ENCODE data around the gene LRRC4C. TPM values are rescaled to one million over a fixed set of nuclear protein-coding genes. Genes with fewer than 3 reads are reported as not detected.

LRRC4C gene
- total and polyA plus RNA-seq, 2 experiments from 2014 or later, result 0.35 to 1.1 TPM

GRCh38 chr11:40161854-40162410 lies 1297.5 kb downstream of the LRRC4C start:
- DNase-seq (ENCODE audit: low spot score), result no peak
- no peak overlapping the region for H3K4me3 Mint-ChIP-seq
- Histone ChIP-seq H3F3A (replicated peaks; ENCODE audit: low read depth) (no peaks in the 10 kb centered on the region), H3K4me1 (ENCODE audit: insufficient read depth) (no peaks in the 10 kb centered on the region), H3K36me3 (ENCODE audit: insufficient read depth) (no peaks in the 10 kb centered on the region), H4K20me1 (replicated peaks; ENCODE audit: insufficient read depth) (no peaks in the 10 kb centered on the region), H3K4me2 (no peak overlapping the region), H3K4me3 (no peak overlapping the region), H3K27me3 (ENCODE audit: insufficient read depth) (no peaks in the 10 kb centered on the region), H3K9me2 (ENCODE audit: insufficient read depth) (no peaks in the 10 kb centered on the region), H2AFZ (no peak overlapping the region), H3K79me2 (replicated peaks; ENCODE audit: insufficient read depth) (no peaks in the 10 kb centered on the region), H3K27ac (ENCODE audit: low read depth) (no peak overlapping the region)
- no peaks in the 10 kb centered on the region for H3K27me3 Mint-ChIP-seq (ENCODE audit: insufficient read depth, low read depth, poor library complexity)
- no peaks in the 10 kb centered on the region for H3K4me1 Mint-ChIP-seq
- no peak for ATAC-seq
- peaks cover 10% of the 10 kb centered on the region; the same call in 2 of the 3 replicates for H3K9me3 Mint-ChIP-seq
- H3K36me3 Mint-ChIP-seq (ENCODE audit: low read depth), result no peaks in the 10 kb centered on the region
- no peak for TF ChIP-seq CTCF (conservative IDR thresholded peaks at IDR 0.05; ENCODE audit: low read depth in 2 of 2)
- no peak overlapping the region for H3K27ac Mint-ChIP-seq

- no peak overlapping the region for H3K27ac ChIP-seq (ENCODE audit: low read depth)
- no peak overlapping the region for H3K4me2 ChIP-seq
- Mint-ChIP-seq H3K4me1 (no peaks in the 10 kb centered on the region), H3K9me3 (peaks cover 21% of the 10 kb centered on the region), H3K27me3 (ENCODE audit: insufficient read depth, low read depth, poor library complexity) (peaks cover 2% of the 10 kb centered on the region), H3K36me3 (ENCODE audit: low read depth) (peaks cover 13% of the 10 kb centered on the region; the same call in 2 of the 3 replicates), H3K27ac (no peak overlapping the region), H3K4me3 (no peak overlapping the region)
- no peaks in the 10 kb centered on the region for H3K27me3 ChIP-seq (ENCODE audit: insufficient read depth)
- DNase-seq (ENCODE audit: low spot score) (no peak), ATAC-seq (no peak)
- no peaks in the 10 kb centered on the region for H3K79me2 ChIP-seq (replicated peaks; ENCODE audit: insufficient read depth)
- H3K4me3 ChIP-seq, result no peak overlapping the region
- H3K4me1 ChIP-seq (ENCODE audit: insufficient read depth), result no peaks in the 10 kb centered on the region
- 0 out of 2 replicates have a peak, but pooled peaks cover 2% of the 10 kb centered on the region for H3K9me2 ChIP-seq (ENCODE audit: insufficient read depth)
- no peaks in the 10 kb centered on the region for H4K20me1 ChIP-seq (replicated peaks; ENCODE audit: insufficient read depth)
- no peaks in the 10 kb centered on the region for H3K36me3 ChIP-seq (ENCODE audit: insufficient read depth)
- no peaks in the 10 kb centered on the region for H3F3A ChIP-seq (replicated peaks; ENCODE audit: low read depth)
- H2AFZ ChIP-seq, result no peak overlapping the region
- TF ChIP-seq JUNB (IDR thresholded peaks at IDR 0.05; ENCODE audit: unreplicated experiment) (no peak), ETS1 (IDR thresholded peaks at IDR 0.05) (no peak), ZNF331 (CRISPR knock-in tag; IDR thresholded peaks at IDR 0.05; ENCODE audit: low read depth) (no peak), ZNF114 (CRISPR knock-in tag; IDR thresholded peaks at IDR 0.05) (no peak), EZH2phosphoT487 (IDR thresholded peaks at IDR 0.05; ENCODE audit: unreplicated experiment) (no peak), EZH2 (IDR thresholded peaks at IDR 0.05; ENCODE audit: low read depth, unreplicated experiment) (no peak), POLR2AphosphoS5 (IDR thresholded peaks at IDR 0.05; ENCODE audit: low read depth) (no peak), REST (IDR thresholded peaks at IDR 0.05; ENCODE audit: unreplicated experiment) (no peak)
These were observed 1299.0 kb downstream of the LRRC4C start for GRCh38 chr11:40160418-40160817.

All from GM23338 (cell line).